ENCODE data around the gene NSUN4.

Gene NSUN4

DNA sequence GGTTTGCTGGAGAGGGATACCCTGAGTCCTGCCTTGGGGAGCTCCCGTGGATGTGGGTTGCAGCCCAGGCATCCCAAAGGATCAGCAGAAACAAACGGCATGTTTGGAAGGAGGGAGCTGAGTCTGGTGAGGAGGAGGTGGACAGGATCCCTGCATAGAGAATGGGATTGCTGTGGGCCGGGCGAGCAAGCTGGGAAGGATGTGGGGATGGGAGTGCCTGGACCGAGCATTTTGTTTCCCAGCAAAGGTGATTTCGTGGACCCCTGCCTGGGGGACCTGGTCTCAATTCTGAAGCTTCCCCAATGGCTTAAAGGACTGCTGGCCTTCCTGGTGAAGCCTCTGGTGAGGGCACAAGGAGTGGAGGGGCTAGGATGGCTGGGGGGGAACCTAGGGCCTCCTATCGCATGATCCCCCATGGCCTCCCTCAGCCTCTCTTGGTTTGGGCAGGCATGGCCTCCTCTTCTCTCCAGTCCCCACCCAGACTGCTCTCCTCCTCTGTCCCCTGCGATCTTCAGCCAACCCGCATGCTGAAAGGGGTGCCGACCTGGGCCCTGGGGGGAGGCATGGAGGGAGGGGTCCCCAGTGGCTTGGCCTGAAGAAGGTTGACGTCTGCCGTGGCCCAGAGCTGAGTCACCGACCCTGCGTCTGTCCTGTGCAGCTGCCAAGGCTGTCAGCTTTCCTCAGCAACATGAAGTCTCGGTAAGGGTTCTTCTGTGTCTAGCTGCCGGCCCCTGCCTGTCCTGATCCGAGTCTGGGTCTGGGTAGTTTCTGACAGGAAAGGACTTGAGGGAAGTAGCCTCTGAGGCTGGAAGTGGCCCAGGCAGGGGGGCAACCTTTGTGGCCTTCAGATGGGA, 69.8 kb downstream of the NSUN4 start:
- TF ChIP-seq, protein P1, sequence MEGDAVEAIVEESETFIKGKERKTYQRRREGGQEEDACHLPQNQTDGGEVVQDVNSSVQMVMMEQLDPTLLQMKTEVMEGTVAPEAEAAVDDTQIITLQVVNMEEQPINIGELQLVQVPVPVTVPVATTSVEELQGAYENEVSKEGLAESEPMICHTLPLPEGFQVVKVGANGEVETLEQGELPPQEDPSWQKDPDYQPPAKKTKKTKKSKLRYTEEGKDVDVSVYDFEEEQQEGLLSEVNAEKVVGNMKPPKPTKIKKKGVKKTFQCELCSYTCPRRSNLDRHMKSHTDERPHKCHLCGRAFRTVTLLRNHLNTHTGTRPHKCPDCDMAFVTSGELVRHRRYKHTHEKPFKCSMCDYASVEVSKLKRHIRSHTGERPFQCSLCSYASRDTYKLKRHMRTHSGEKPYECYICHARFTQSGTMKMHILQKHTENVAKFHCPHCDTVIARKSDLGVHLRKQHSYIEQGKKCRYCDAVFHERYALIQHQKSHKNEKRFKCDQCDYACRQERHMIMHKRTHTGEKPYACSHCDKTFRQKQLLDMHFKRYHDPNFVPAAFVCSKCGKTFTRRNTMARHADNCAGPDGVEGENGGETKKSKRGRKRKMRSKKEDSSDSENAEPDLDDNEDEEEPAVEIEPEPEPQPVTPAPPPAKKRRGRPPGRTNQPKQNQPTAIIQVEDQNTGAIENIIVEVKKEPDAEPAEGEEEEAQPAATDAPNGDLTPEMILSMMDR (IDR thresholded peaks at IDR 0.05; ENCODE audit: insufficient read depth, missing control alignments), result no peak

DNA sequence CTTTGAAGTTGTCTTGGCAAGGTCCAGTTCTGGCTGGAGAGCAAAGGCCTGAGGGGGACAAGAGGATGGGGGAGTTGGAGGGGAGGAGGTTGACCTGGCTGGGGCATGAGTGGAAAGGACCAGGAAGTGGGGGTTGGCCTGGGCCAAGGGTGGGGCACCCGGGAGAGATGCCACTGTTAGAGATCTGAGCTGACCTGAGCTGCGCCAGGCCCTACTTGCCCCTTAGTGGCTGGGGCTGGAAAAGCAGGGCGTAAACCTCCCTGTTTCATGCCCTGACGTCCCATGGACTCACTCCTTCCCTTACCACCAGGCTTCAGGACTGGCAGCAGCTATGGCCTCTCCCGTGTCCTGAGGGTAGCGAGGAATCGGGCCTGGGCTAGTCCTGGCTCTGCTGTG, 70.4 kb downstream of the NSUN4 start:
- FAIRE-seq (no peak), DNase-seq (ENCODE audit: insufficient read length, low spot score) (no peak)
- TF ChIP-seq, protein P1 (IDR thresholded peaks at IDR 0.05; ENCODE audit: insufficient read depth, missing control alignments), result no peak

More for the DNA sequence above, 69.8 kb downstream of the NSUN4 start:
- no peak for FAIRE-seq
- no peak for DNase-seq (ENCODE audit: insufficient read length, low spot score)
